Cerebellar nuclear complex (tissue), 1 donor: Measurements from ENCODE around the gene SERTM2.
"Not testable (repeated sequence)": the region's sequence is repeated elsewhere in the genome, so short reads cannot be mapped to it uniquely, and the experiment has no call there.

Source experiments
- DNase-seq, 2 experiments: peaks; one replicate each; lab custom pipeline; 2025; lab: John Stamatoyannopoulos, UW

SERTM2 gene

GRCh38 chrX:111511477-111511876 lies at the start of gene SERTM2:
TSS of gene SERTM2 (plus strand) at chrX:111511645. CDS start at chrX:111518858, 7,213 bp downstream.
- no peak for DNase-seq

GRCh38 chrX:111465669-111466068 lies 45.8 kb upstream of the SERTM2 start:
- no peak for DNase-seq

DNA sequence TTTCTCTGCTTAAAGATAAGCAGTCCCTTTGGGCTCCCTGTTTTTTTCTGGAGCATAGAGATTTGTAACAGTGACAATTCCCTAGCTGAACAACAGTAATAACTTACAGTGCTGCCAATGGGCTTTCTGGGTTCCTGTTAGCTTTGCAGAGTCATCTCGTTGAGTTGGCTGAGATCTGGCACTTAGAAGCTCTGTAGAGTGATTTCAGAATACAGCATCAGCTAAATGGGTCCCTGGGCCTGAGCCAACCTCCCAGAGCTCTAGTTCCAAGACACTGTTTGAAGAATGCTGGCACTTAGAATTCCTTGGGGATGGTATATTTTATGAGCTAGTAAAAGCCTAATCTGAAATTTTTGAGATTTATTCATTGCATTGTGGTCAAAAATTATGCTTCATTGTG lies 43.5 kb upstream of the SERTM2 start:
- DNase-seq, result no peak

GRCh38 chrX:111470681-111471403 lies 40.6 kb upstream of the SERTM2 start:
- DNase-seq, result no peak

DNA sequence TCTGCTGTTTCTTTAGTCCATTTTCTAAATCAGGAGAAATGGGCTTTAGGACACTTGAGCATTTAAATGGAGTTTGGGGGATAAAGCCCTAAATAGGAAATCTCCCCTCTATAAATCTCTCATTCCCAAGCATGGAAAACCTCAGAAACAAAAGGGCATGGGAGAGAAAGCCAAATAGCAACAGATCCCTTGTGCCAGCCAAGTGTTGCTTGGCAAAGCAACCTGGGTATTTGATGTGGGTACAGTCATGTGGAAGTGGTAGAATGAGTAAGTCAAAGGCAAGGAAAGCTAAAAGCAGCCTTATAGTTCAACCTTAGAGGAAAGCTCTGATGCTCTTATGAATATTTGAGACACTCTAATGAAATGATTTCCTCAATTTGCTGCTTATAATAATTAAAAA lies 29.5 kb upstream of the SERTM2 start:
- no peak for DNase-seq

DNA sequence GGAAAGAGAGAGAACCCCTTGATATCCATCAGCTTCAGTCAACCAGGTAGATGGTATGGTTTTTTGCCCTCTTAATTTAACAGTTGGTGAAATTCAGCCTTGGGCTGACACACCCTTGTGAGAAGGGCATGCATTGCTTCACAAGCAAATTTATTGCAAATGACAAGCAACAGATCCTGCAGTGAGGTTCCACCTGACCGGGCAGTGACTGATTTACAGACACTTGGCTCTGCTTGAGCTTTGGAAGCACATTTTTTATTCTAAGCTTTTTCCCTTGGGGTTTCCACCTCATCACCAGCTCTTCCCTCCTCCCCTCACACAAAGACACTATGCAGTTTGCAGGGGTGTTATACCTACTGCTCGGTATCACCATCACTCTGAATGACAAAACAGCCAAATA lies 28.3 kb upstream of the SERTM2 start:
- no peak for DNase-seq

- DNase-seq, result no peak
Observed at GRCh38 chrX:111483881-111484280, 27.6 kb upstream of the SERTM2 start.

DNA sequence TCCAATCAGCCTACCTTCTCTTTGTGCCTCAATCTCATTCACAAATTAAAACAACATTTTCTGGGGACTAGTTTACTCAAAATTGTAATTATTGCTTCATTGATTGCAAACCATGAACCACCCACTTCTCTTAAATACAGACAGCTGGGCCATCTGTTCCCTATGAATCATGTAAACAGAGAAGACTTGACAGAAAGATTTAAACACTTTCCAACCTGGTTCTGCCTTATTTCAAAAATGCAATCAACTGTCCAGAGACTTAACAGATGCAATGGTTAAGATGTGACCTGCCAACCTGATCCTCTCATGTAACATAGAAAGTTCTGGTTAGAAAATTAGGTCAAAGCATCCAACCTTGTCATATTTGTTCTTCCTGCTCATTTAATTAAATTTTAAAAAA lies 20.8 kb upstream of the SERTM2 start:
- DNase-seq, result no peak

GRCh38 chrX:111492085-111492484 lies 19.4 kb upstream of the SERTM2 start:
- DNase-seq, result no peak

DNA sequence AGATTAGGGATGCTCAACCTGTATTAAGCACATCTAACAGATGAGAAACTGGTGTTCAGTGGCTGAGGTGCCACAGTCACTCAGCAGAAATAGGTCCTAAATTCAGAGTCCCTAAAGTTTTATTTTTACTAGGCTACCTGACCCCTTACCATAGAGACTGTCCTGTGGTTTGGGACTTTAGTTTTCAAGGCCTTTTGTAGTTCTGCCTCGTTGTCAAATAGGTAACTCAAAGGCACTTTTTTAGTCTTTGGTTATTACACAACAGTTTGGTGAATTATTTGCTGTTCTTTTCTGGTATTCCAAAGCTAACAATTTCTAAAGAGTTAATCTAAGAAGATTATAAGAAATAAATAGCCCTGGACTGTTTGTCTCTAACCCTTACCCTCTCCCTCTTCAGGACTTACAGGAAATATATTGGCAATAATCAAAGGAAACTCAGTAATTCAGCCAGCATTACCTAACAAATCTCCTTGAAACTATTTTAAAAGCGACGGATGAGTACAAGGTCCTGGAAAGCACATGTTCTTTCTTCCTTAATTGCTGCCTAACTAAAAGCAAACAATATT lies 12.8 kb upstream of the SERTM2 start:
- no peak for DNase-seq

- no peak for DNase-seq
Observed at GRCh38 chrX:111503485-111503993, 7.9 kb upstream of the SERTM2 start.

- no peak for DNase-seq
Observed at GRCh38 chrX:111504941-111505340, 6.5 kb upstream of the SERTM2 start.

- DNase-seq, result no peak
Observed at GRCh38 chrX:111505783-111506182, 5.7 kb upstream of the SERTM2 start.

- no peak for DNase-seq
Observed at GRCh38 chrX:111506826-111507225, 4.6 kb upstream of the SERTM2 start.

GRCh38 chrX:111507933-111508332 lies 3.5 kb upstream of the SERTM2 start:
- no peak for DNase-seq

GRCh38 chrX:111515298-111515697 lies 3.9 kb downstream of the SERTM2 start:
- no peak for DNase-seq

GRCh38 chrX:111518667-111519066 lies 7.2 kb downstream of the SERTM2 start:
- DNase-seq, result no peak

GRCh38 chrX:111519215-111519614 lies 7.8 kb downstream of the SERTM2 start:
- DNase-seq, result no peak

DNA sequence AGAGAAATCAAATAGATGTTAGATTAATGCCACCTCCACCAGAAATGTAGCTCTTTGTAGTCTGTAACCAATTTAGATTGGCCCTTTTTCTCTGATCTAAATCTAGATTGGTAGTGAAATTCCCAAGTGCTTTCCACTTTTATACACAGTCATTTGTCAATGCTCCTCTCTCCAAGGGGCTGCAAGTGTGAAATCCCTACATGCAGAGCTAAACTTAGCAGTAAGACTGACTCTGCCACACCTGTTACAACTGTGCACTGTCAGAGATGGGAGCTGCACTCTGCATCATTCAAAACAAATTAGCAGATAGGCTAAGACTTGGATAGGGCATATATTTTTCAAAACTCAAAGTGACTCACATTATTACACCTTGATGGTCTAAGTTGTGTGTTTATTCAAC lies 9.1 kb downstream of the SERTM2 start:
- DNase-seq, result no peak

DNA sequence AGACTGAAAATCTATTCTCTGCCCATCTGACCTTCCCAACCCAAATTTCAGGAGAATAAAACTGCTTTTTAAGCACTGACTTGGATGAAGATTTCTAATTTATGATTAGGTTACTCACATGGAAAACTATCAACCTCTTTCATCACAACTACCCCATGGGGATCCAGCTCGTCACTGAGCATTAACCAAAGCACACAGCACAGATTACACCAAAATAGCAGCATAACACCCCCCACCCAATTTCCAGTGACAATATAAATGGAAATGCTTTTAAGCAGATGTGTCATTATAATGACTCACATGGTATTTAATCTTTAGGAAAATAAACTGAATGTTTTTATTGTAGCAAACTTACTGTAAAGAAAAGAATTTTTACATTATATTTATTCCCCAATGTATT lies 9.7 kb downstream of the SERTM2 start:
- no peak for DNase-seq

GRCh38 chrX:111543212-111543741 lies 31.8 kb downstream of the SERTM2 start:
- no peak for DNase-seq

GRCh38 chrX:111549235-111549634 lies 37.8 kb downstream of the SERTM2 start:
- DNase-seq, result not testable (repeated sequence)

GRCh38 chrX:111555406-111555958 lies 44.0 kb downstream of the SERTM2 start:
- DNase-seq, result no peak
